Spinal cord (tissue), 10 donors: ENCODE results near the gene C10orf143. TPM values are rescaled to one million over a fixed set of nuclear protein-coding genes. Genes with fewer than 3 reads are reported as not detected.
"Not testable (repeated sequence)": the region's sequence is repeated elsewhere in the genome, so short reads cannot be mapped to it uniquely, and the experiment has no call there.

Experiments used
- DNase-seq, 6 donors: peaks; one replicate each; pipeline versions ENCODE4 v3.0.0 to v3.0.0-alpha.2; 2013 to 2015; ENCODE audit warnings: low spot score in 6 of 6, low read depth in 4 of 6
- H3K27ac ChIP-seq: one replicate; pipeline ENCODE4 v1.5.1; 2013; ENCODE audit warnings: low read depth, low read length, control low read depth
- H3K27me3 ChIP-seq: one replicate; pipeline ENCODE4 v1.6.1; 2013; ENCODE audit warnings: low read length; ENCODE audit not compliant: control insufficient read depth, insufficient read depth
- H3K36me3 ChIP-seq: one replicate; pipeline ENCODE4 v1.6.1; 2013; ENCODE audit warnings: low read length; ENCODE audit not compliant: control insufficient read depth, insufficient read depth
- H3K4me1 ChIP-seq: one replicate; pipeline ENCODE4 v1.6.1; 2013; ENCODE audit warnings: low read length; ENCODE audit not compliant: control insufficient read depth, insufficient read depth
- H3K4me3 ChIP-seq: one replicate; pipeline ENCODE4 v1.5.1; 2013; ENCODE audit warnings: low read depth, low read length, control low read depth
- H3K9me3 ChIP-seq: one replicate; pipeline ENCODE4 v1.6.1; 2013; ENCODE audit warnings: low read length; ENCODE audit not compliant: control insufficient read depth, insufficient read depth
- WGBS: methylation state at CpG from one replicate; pipeline ENCODE4 v1.1.5; 2013; ENCODE audit warnings: missing lambda C conversion rate; ENCODE audit not compliant: insufficient coverage; 5-methylcytosine and 5-hydroxymethylcytosine counted together
- polyA plus RNA-seq, 2 donors: library from polyadenylated mRNA; unstranded; fragments of 120-200 nt; gene quantifications; one replicate each; pipeline ENCODE4 v1.2.1, GENCODE V29; 2013; ENCODE audit not compliant: insufficient read length in 2 of 2
- total RNA-seq, 2 donors: library from RNA; depleted of rRNA in 1 of 2; stranded (reverse); fragments of 120-200 nt in 1 of 2; fragments of >200 nt in 1 of 2; gene quantifications; one replicate each; pipeline versions ENCODE4 v1.2.3 to v1.2.4, GENCODE V29; 2013 to 2014
- donor health status: healthy.

C10orf143 gene
- total and polyA plus RNA-seq, 4 donors: 0.79 to 4.5 (median 3.0) TPM

GRCh38 chr10:130137090-130137448 is 26.4 kb upstream of the C10orf143 start:
- DNase-seq: peak in 1 of 6 donors; percentile 31
- Histone ChIP-seq H3K36me3 (peaks cover 13% of the 10 kb centered on the region), H3K27ac (no peak overlapping the region), H3K4me1 (peaks cover 20% of the 10 kb centered on the region), H3K4me3 (peak overlapping the region; percentile 76), H3K27me3 (no peaks in the 10 kb centered on the region), H3K9me3 (no peaks in the 10 kb centered on the region)
- WGBS: 2% methylated on average over 3 of the region's 10 CpGs

- Histone ChIP-seq H3K27me3 (no peaks in the 10 kb centered on the region), H3K9me3 (no peaks in the 10 kb centered on the region), H3K4me1 (peaks cover 20% of the 10 kb centered on the region), H3K4me3 (peak within 1 kb of the TSS; percentile 76), H3K36me3 (peaks cover 13% of the 10 kb centered on the region), H3K27ac (peak within 1 kb of the TSS; percentile 74)
- WGBS: 0% methylated on average over 96 of the region's 96 CpGs
- peak in 5 of 6 donors; percentile 74 to 96 (median 79) for DNase-seq
Measured at GRCh38 chr10:130136226-130137089, 25.8 kb upstream of the C10orf143 start, which contains the start of gene GLRX3. GLRX3 (plus strand) TSS chr10:130136391; CDS start chr10:130136421, 30 bp downstream.

- peaks cover 20% of the 10 kb centered on the region for H3K4me1 ChIP-seq
- H3K27me3 ChIP-seq: no peaks in the 10 kb centered on the region
- 35% methylated on average over 14 of the region's 17 CpGs for WGBS
- peak overlapping the region; percentile 76 for H3K4me3 ChIP-seq
- no peaks in the 10 kb centered on the region for H3K9me3 ChIP-seq
- peaks cover 13% of the 10 kb centered on the region for H3K36me3 ChIP-seq
- no peak for DNase-seq
- peak overlapping the region; percentile 74 for H3K27ac ChIP-seq
Measured at GRCh38 chr10:130135676-130136225, 25.1 kb upstream of the C10orf143 start.

- 18% methylated on average over 22 of the region's 27 CpGs for WGBS
- Histone ChIP-seq H3K36me3 (no peaks in the 10 kb centered on the region), H3K9me3 (no peaks in the 10 kb centered on the region), H3K4me3 (no peak overlapping the region), H3K4me1 (peaks cover 9% of the 10 kb centered on the region), H3K27ac (no peak overlapping the region), H3K27me3 (peaks cover 7% of the 10 kb centered on the region)
- DNase-seq: no peak
Measured at GRCh38 chr10:130128922-130129321, 18.3 kb upstream of the C10orf143 start.

GRCh38 chr10:130128062-130128781 is 17.6 kb upstream of the C10orf143 start:
- WGBS: no CpG with 5 or more reads among the region's 3 CpGs
- Histone ChIP-seq H3K27me3 (peaks cover 7% of the 10 kb centered on the region), H3K9me3 (no peaks in the 10 kb centered on the region), H3K4me1 (peaks cover 9% of the 10 kb centered on the region), H3K36me3 (no peaks in the 10 kb centered on the region), H3K27ac (no peak overlapping the region), H3K4me3 (no peak overlapping the region)
- no peak for DNase-seq

GRCh38 chr10:130127364-130128061 is 16.9 kb upstream of the C10orf143 start:
- Histone ChIP-seq H3K27me3 (peaks cover 7% of the 10 kb centered on the region), H3K9me3 (no peaks in the 10 kb centered on the region), H3K27ac (no peak overlapping the region), H3K4me1 (peaks cover 9% of the 10 kb centered on the region), H3K4me3 (no peak overlapping the region), H3K36me3 (no peaks in the 10 kb centered on the region)
- WGBS: 0% methylated on average over 4 of the region's 10 CpGs
- DNase-seq: peak in 5 of 6 donors; percentile 60 to 96 (median 65)

- Histone ChIP-seq H3K27ac (no peak overlapping the region), H3K4me1 (no peaks in the 10 kb centered on the region), H3K27me3 (no peaks in the 10 kb centered on the region), H3K9me3 (no peaks in the 10 kb centered on the region), H3K4me3 (no peak overlapping the region), H3K36me3 (peaks cover 3% of the 10 kb centered on the region)
- DNase-seq: no peak
- WGBS: 67% methylated on average over 11 of the region's 13 CpGs
Measured at GRCh38 chr10:130121486-130122079, 11.0 kb upstream of the C10orf143 start.

- H3K4me1 ChIP-seq, DNase-seq, H3K36me3 ChIP-seq, H3K27ac ChIP-seq, H3K27me3 ChIP-seq, H3K4me3 ChIP-seq, H3K9me3 ChIP-seq: not testable (repeated sequence)
- 76% methylated on average over 5 of the region's 6 CpGs for WGBS
Measured at GRCh38 chr10:130117535-130117934, 6.9 kb upstream of the C10orf143 start.

- H3K27ac ChIP-seq, H3K4me3 ChIP-seq, H3K9me3 ChIP-seq, H3K27me3 ChIP-seq, H3K4me1 ChIP-seq, H3K36me3 ChIP-seq, DNase-seq: not testable (repeated sequence)
- no CpG with 5 or more reads among the region's 4 CpGs for WGBS
Measured at GRCh38 chr10:130116942-130117341, 6.3 kb upstream of the C10orf143 start.
